Measurements from ENCODE around the gene POLK. TPM values are rescaled to one million over a fixed set of nuclear protein-coding genes. Genes with fewer than 3 reads are reported as not detected.

The POLK gene
- total RNA-seq, 1 donor from 2014 or later, result 27.6 TPM

GRCh38 chr5:75640826-75641225, 129.1 kb downstream of the POLK start:
- H3K27ac Mint-ChIP-seq (ENCODE audit: unreplicated experiment), result peak overlapping the region; percentile 58
- Histone ChIP-seq H3K27ac (ENCODE audit: low read depth, low read length) (peak overlapping the region; percentile 83), H2AFZ (ENCODE audit: low read depth, low read length) (no peak overlapping the region), H3K9ac (ENCODE audit: low read length) (peak overlapping the region; percentile 30), H3K79me2 (ENCODE audit: insufficient read depth, low read length) (no peaks in the 10 kb centered on the region), H3K4me3 (ENCODE audit: insufficient read depth, low read depth, low read length) (peak overlapping the region; percentile 2), H3K4me2 (ENCODE audit: low read length) (peak overlapping the region; percentile 56), H3K9me3 (ENCODE audit: insufficient read depth, low read depth, low read length) (no peaks in the 10 kb centered on the region), H3K36me3 (ENCODE audit: insufficient read depth, low read length) (no peaks in the 10 kb centered on the region), H3K4me1 (ENCODE audit: insufficient read depth, low read length) (peaks cover 14% of the 10 kb centered on the region), H4K20me1 (ENCODE audit: insufficient read depth, low read length) (no peaks in the 10 kb centered on the region), H3K27me3 (ENCODE audit: insufficient read depth, low read length) (no peaks in the 10 kb centered on the region)
- H3K27me3 Mint-ChIP-seq (ENCODE audit: low read depth, unreplicated experiment), result no peaks in the 10 kb centered on the region
- peak; percentile 31 for DNase-seq (ENCODE audit: low read depth)
- peaks cover 7% of the 10 kb centered on the region for H3K4me1 Mint-ChIP-seq (ENCODE audit: low read depth, unreplicated experiment)
- no peak for TF ChIP-seq EZH2 (IDR thresholded peaks at IDR 0.05; ENCODE audit: insufficient read depth, low read length)
- TF ChIP-seq CTCF (IDR thresholded peaks at IDR 0.05; ENCODE audit: insufficient read depth, low read depth, low read length), result no peak
- no peak overlapping the region for H3K4me3 Mint-ChIP-seq (ENCODE audit: unreplicated experiment)
- FAIRE-seq, result no peak
- H3K36me3 Mint-ChIP-seq (ENCODE audit: low read depth, unreplicated experiment), result peaks cover 2% of the 10 kb centered on the region
- no peaks in the 10 kb centered on the region for H3K9me3 Mint-ChIP-seq (ENCODE audit: unreplicated experiment)

GRCh38 chr5:75648712-75649111, 137.0 kb downstream of the POLK start:
- Histone ChIP-seq H3K9me3 (ENCODE audit: insufficient read depth, low read depth, low read length) (no peaks in the 10 kb centered on the region), H3K79me2 (ENCODE audit: insufficient read depth, low read length) (no peaks in the 10 kb centered on the region), H2AFZ (ENCODE audit: low read depth, low read length) (no peak overlapping the region), H3K36me3 (ENCODE audit: insufficient read depth, low read length) (no peaks in the 10 kb centered on the region), H3K4me3 (ENCODE audit: insufficient read depth, low read depth, low read length) (no peak overlapping the region), H4K20me1 (ENCODE audit: insufficient read depth, low read length) (no peaks in the 10 kb centered on the region), H3K4me2 (ENCODE audit: low read length) (no peak overlapping the region), H3K27ac (ENCODE audit: low read depth, low read length) (no peak overlapping the region), H3K4me1 (ENCODE audit: insufficient read depth, low read length) (no peaks in the 10 kb centered on the region), H3K9ac (ENCODE audit: low read length) (no peak overlapping the region), H3K27me3 (ENCODE audit: insufficient read depth, low read length) (no peaks in the 10 kb centered on the region)
- H3K4me3 Mint-ChIP-seq (ENCODE audit: unreplicated experiment), result no peak overlapping the region
- no peaks in the 10 kb centered on the region for H3K4me1 Mint-ChIP-seq (ENCODE audit: low read depth, unreplicated experiment)
- DNase-seq (ENCODE audit: low read depth) (no peak), FAIRE-seq (no peak)
- H3K9me3 Mint-ChIP-seq (ENCODE audit: unreplicated experiment), result peaks cover 2% of the 10 kb centered on the region
- no peaks in the 10 kb centered on the region for H3K27me3 Mint-ChIP-seq (ENCODE audit: low read depth, unreplicated experiment)
- TF ChIP-seq CTCF (IDR thresholded peaks at IDR 0.05; ENCODE audit: insufficient read depth, low read depth, low read length), result no peak
- no peak for TF ChIP-seq EZH2 (IDR thresholded peaks at IDR 0.05; ENCODE audit: insufficient read depth, low read length)
- H3K36me3 Mint-ChIP-seq (ENCODE audit: low read depth, unreplicated experiment), result no peaks in the 10 kb centered on the region
- H3K27ac Mint-ChIP-seq (ENCODE audit: unreplicated experiment), result no peak overlapping the region

Other genes starting within 250 kb of the POLK start
- 87.3 and 114 TPM in 2 replicates for gene HMGCR, start 174.7 kb upstream of the POLK start, total RNA-seq
- gene CERT1, start 262 bp upstream of the POLK start, total RNA-seq, result 29.5 and 29.6 TPM in 2 replicates
- gene ANKDD1B, start 99.6 kb downstream of the POLK start, total RNA-seq, result 0.41 and 0.59 TPM in 2 replicates
- 6.1 and 9.0 TPM in 2 replicates for gene POC5, start 205.5 kb downstream of the POLK start, total RNA-seq

All from astrocyte (in vitro differentiated cells and primary cell).